ENCODE results near the gene VPS35L. TPM values are rescaled to one million over a fixed set of nuclear protein-coding genes. Genes with fewer than 3 reads are reported as not detected.

The VPS35L gene
- polyA plus RNA-seq, 1 experiment = 67.1 TPM

DNA sequence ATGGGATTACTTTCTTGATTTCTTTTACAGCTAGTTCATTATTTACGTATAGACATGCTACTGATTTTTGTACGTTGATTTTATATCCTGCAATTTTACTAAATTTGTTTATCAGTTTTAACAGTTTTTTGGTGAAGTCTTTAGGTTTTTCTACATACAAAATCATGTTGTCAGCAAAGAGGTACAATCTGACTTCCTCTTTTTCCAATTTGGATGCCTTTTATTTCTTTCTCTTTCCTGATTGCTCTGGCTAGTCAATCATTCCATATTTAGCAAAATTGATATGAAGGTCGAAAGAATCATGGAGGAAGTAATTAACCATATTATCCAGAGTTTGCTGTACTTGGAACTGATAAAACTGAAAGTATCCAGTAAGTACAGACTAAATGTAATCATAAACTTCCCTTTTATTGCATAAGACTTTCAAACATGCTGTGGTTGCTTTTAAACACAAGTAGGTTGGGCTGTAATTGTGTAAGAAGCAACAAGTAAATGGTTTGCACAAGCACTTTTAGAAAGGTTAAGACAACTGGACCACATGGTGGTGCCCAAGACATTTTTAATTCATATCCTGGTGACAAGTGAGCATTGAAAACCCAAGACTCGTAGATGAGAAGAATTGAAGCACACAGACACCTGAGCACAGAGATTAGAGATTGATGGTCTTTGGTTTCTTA lies 42.0 kb upstream of the VPS35L start:
- no peak for TF ChIP-seq CTCF (IDR thresholded peaks at IDR 0.05; ENCODE audit: low read depth, low read length)
- CTCF ChIA-PET = interaction anchor here (0.6 to 7.8 kb wide), 4 partner anchors 11 to 580 kb away, joined by 3 to 70 read pairs (median 4); no protein-coding TSS in a partner anchor
- POLR2A ChIA-PET = no interaction called here
- Histone ChIP-seq H3K27ac (ENCODE audit: low read depth, low read length) (no peak overlapping the region), H3K4me3 (ENCODE audit: low read depth, low read length) (no peak overlapping the region), H3K27me3 (ENCODE audit: control insufficient read depth, insufficient read depth, low read length) (no peaks in the 10 kb centered on the region), H3K9me3 (ENCODE audit: control insufficient read depth, insufficient read depth, low read length) (no peaks in the 10 kb centered on the region)
- no peak for DNase-seq (ENCODE audit: low read depth, low spot score)

GRCh38 chr16:19515757-19516156 lies 39.7 kb upstream of the VPS35L start:
- DNase-seq (ENCODE audit: low read depth, low spot score) = no peak
- Histone ChIP-seq H3K9me3 (ENCODE audit: control insufficient read depth, insufficient read depth, low read length) (no peaks in the 10 kb centered on the region), H3K27me3 (ENCODE audit: control insufficient read depth, insufficient read depth, low read length) (no peaks in the 10 kb centered on the region), H3K27ac (ENCODE audit: low read depth, low read length) (no peak overlapping the region), H3K4me3 (ENCODE audit: low read depth, low read length) (no peak overlapping the region)
- no peak for TF ChIP-seq CTCF (IDR thresholded peaks at IDR 0.05; ENCODE audit: low read depth, low read length)
- ChIA-PET CTCF (interaction anchor here (1.2 to 7.8 kb wide), 2 partner anchors 13 to 39 kb away, joined by 4 to 70 read pairs; partner anchors contain the start of gene VPS35L), POLR2A (no interaction called here)

GRCh38 chr16:19517424-19518089 lies 37.9 kb upstream of the VPS35L start:
- no peak overlapping the region for H3K27ac ChIP-seq (ENCODE audit: low read depth, low read length)
- DNase-seq (ENCODE audit: low read depth, low spot score) = no peak
- CTCF ChIA-PET = interaction anchor here (1.2 to 7.8 kb wide), 2 partner anchors 15 to 432 kb away, joined by 3 to 70 read pairs; no protein-coding TSS in a partner anchor
- no peaks in the 10 kb centered on the region for H3K27me3 ChIP-seq (ENCODE audit: control insufficient read depth, insufficient read depth, low read length)
- POLR2A ChIA-PET = interaction anchor here (0.7 kb wide), 1 partner anchor 290 kb away, joined by 5 read pairs; no protein-coding TSS in a partner anchor
- no peaks in the 10 kb centered on the region; the same call in 1 of the 2 replicates for H3K9me3 ChIP-seq (ENCODE audit: control insufficient read depth, insufficient read depth, low read length)
- no peak for TF ChIP-seq CTCF (IDR thresholded peaks at IDR 0.05; ENCODE audit: low read depth, low read length)
- H3K4me3 ChIP-seq (ENCODE audit: low read depth, low read length) = no peak overlapping the region

DNA sequence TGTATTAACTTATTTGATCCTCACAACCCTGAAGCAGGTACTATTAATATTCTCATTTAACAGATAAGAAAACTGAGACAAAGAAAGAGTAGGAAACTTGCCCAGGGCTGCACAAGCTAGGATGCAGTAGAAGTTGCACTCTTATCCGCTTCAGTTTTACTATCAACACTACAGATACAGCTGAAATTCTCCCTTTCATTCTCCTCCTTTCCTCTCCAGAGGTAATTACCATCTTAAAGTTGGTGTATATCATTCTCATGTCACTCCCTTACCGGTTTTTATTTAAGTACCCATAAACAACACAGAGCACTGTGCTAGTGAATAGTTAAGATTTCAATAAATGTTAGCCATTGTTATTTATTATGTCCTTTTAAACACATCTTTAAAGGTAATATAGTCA lies 37.1 kb upstream of the VPS35L start:
- Histone ChIP-seq H3K27ac (ENCODE audit: low read depth, low read length) (no peak overlapping the region), H3K4me3 (ENCODE audit: low read depth, low read length) (no peak overlapping the region), H3K27me3 (ENCODE audit: control insufficient read depth, insufficient read depth, low read length) (no peaks in the 10 kb centered on the region), H3K9me3 (ENCODE audit: control insufficient read depth, insufficient read depth, low read length) (no peaks in the 10 kb centered on the region; the same call in 1 of the 2 replicates)
- TF ChIP-seq CTCF (IDR thresholded peaks at IDR 0.05; ENCODE audit: low read depth, low read length) = no peak
- ChIA-PET CTCF (no interaction called here), POLR2A (no interaction called here)
- DNase-seq (ENCODE audit: low read depth, low spot score) = no peak

- POLR2A ChIA-PET = interaction anchor here (0.7 to 1.4 kb wide), 2 partner anchors 34 to 407 kb away, joined by 4 to 5 read pairs; partner anchors contain the start of gene VPS35L
- Histone ChIP-seq H3K9me3 (ENCODE audit: control insufficient read depth, insufficient read depth, low read length) (no peaks in the 10 kb centered on the region; the same call in 1 of the 2 replicates), H3K4me3 (ENCODE audit: low read depth, low read length) (peak overlapping the region; percentile 88), H3K27me3 (ENCODE audit: control insufficient read depth, insufficient read depth, low read length) (no peaks in the 10 kb centered on the region), H3K27ac (ENCODE audit: low read depth, low read length) (peak overlapping the region; percentile 84)
- DNase-seq (ENCODE audit: low read depth, low spot score) = no peak
- no peak for TF ChIP-seq CTCF (IDR thresholded peaks at IDR 0.05; ENCODE audit: low read depth, low read length)
- CTCF ChIA-PET = interaction anchor here (0.6 to 3.0 kb wide), 2 partner anchors 10 to 18 kb away, joined by 3 to 20 read pairs; no protein-coding TSS in a partner anchor
These were observed 34.6 kb upstream of the VPS35L start for GRCh38 chr16:19520861-19521331.

All from AG04450 (cell line).